Astrocyte (in vitro differentiated cells and primary cell): ENCODE data around the gene INPP5A.

Experiments used
- EZH2 ChIP-seq: IDR thresholded peaks from 2 replicates; pipeline ENCODE4 v1.6.1; 2012; ENCODE audit warnings: mild to moderate bottlenecking, low read length, inconsistent platforms; ENCODE audit not compliant: insufficient read depth
- TF ChIP-seq, protein P1 (sequence below): IDR thresholded peaks from 2 replicates; pipeline ENCODE4 v1.5.1; 2011; ENCODE audit warnings: low read depth, mild to moderate bottlenecking, inconsistent platforms, low read length, moderate library complexity; ENCODE audit not compliant: insufficient read depth

DNA sequence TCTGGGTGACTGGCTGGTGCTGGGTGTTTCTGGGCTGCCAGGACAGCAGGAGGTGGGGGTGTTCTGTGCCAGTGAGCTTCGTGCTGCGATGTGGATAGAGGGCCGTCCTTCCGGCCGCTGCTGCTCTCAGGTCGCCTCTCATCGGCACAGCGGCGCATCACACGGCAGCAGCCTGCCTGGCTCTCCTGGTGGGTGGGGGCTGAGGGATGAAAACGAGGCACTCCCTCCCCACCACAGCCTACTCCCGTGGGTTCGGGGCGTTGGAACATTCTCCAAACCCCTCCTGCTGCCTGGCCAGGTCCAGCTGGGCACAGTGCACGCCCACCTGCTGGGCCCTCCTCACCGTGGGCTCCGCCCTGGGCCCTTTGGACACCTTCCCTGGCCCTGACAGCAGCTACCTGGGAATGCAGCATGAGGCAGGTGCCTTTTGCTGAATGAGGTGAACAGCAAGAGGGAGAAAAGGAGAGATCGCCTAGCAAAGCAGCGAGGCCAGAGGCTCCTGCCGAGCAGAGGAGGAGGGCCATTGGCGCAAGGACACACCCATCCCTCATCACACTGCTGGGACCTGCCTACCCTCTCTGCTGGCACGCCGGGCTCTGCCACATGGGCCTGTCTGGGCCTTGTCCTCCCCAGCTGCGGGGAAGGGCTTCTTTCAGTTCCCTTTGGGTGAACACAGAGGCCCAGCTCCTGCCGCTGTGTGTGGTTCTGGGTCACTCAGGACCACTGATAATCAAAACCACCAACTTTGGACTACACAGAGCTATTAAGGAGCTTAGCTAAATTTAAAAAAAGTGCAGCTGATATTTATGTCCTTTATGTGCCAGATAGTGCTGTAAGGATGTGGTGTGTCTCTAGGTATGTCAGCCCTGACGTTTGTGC, 33.4 kb downstream of the INPP5A start:
- TF ChIP-seq, protein P1, sequence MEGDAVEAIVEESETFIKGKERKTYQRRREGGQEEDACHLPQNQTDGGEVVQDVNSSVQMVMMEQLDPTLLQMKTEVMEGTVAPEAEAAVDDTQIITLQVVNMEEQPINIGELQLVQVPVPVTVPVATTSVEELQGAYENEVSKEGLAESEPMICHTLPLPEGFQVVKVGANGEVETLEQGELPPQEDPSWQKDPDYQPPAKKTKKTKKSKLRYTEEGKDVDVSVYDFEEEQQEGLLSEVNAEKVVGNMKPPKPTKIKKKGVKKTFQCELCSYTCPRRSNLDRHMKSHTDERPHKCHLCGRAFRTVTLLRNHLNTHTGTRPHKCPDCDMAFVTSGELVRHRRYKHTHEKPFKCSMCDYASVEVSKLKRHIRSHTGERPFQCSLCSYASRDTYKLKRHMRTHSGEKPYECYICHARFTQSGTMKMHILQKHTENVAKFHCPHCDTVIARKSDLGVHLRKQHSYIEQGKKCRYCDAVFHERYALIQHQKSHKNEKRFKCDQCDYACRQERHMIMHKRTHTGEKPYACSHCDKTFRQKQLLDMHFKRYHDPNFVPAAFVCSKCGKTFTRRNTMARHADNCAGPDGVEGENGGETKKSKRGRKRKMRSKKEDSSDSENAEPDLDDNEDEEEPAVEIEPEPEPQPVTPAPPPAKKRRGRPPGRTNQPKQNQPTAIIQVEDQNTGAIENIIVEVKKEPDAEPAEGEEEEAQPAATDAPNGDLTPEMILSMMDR: no peak
- TF ChIP-seq EZH2: no peak
